ENCODE measurements around the gene THUMPD2.

GRCh38 chr2:39725401-39725800 is 53.7 kb downstream of the THUMPD2 start:
- no peak for TF ChIP-seq CTCF (conservative IDR thresholded peaks at IDR 0.05; ENCODE audit: low read depth, low read length)
- no peak for TF ChIP-seq EZH2 (IDR thresholded peaks at IDR 0.05; ENCODE audit: borderline replicate concordance, low read depth, low read length, poor library complexity, severe bottlenecking)

Measured in A673 (cell line).